Measurements from ENCODE around the gene SAG. TPM values are rescaled to one million over a fixed set of nuclear protein-coding genes. Genes with fewer than 3 reads are reported as not detected.

SAG gene
- total and polyA plus RNA-seq, 2 experiments from 2014 or later = not detected

- TF ChIP-seq, protein P1, sequence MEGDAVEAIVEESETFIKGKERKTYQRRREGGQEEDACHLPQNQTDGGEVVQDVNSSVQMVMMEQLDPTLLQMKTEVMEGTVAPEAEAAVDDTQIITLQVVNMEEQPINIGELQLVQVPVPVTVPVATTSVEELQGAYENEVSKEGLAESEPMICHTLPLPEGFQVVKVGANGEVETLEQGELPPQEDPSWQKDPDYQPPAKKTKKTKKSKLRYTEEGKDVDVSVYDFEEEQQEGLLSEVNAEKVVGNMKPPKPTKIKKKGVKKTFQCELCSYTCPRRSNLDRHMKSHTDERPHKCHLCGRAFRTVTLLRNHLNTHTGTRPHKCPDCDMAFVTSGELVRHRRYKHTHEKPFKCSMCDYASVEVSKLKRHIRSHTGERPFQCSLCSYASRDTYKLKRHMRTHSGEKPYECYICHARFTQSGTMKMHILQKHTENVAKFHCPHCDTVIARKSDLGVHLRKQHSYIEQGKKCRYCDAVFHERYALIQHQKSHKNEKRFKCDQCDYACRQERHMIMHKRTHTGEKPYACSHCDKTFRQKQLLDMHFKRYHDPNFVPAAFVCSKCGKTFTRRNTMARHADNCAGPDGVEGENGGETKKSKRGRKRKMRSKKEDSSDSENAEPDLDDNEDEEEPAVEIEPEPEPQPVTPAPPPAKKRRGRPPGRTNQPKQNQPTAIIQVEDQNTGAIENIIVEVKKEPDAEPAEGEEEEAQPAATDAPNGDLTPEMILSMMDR (conservative IDR thresholded peaks at IDR 0.05; ENCODE audit: low read depth in 2 of 2) = no peak
- TF ChIP-seq ZNF114 (CRISPR knock-in tag; IDR thresholded peaks at IDR 0.05) = no peak
- TF ChIP-seq ZNF331 (CRISPR knock-in tag; IDR thresholded peaks at IDR 0.05; ENCODE audit: low read depth) = no peak
- TF ChIP-seq, protein P2, sequence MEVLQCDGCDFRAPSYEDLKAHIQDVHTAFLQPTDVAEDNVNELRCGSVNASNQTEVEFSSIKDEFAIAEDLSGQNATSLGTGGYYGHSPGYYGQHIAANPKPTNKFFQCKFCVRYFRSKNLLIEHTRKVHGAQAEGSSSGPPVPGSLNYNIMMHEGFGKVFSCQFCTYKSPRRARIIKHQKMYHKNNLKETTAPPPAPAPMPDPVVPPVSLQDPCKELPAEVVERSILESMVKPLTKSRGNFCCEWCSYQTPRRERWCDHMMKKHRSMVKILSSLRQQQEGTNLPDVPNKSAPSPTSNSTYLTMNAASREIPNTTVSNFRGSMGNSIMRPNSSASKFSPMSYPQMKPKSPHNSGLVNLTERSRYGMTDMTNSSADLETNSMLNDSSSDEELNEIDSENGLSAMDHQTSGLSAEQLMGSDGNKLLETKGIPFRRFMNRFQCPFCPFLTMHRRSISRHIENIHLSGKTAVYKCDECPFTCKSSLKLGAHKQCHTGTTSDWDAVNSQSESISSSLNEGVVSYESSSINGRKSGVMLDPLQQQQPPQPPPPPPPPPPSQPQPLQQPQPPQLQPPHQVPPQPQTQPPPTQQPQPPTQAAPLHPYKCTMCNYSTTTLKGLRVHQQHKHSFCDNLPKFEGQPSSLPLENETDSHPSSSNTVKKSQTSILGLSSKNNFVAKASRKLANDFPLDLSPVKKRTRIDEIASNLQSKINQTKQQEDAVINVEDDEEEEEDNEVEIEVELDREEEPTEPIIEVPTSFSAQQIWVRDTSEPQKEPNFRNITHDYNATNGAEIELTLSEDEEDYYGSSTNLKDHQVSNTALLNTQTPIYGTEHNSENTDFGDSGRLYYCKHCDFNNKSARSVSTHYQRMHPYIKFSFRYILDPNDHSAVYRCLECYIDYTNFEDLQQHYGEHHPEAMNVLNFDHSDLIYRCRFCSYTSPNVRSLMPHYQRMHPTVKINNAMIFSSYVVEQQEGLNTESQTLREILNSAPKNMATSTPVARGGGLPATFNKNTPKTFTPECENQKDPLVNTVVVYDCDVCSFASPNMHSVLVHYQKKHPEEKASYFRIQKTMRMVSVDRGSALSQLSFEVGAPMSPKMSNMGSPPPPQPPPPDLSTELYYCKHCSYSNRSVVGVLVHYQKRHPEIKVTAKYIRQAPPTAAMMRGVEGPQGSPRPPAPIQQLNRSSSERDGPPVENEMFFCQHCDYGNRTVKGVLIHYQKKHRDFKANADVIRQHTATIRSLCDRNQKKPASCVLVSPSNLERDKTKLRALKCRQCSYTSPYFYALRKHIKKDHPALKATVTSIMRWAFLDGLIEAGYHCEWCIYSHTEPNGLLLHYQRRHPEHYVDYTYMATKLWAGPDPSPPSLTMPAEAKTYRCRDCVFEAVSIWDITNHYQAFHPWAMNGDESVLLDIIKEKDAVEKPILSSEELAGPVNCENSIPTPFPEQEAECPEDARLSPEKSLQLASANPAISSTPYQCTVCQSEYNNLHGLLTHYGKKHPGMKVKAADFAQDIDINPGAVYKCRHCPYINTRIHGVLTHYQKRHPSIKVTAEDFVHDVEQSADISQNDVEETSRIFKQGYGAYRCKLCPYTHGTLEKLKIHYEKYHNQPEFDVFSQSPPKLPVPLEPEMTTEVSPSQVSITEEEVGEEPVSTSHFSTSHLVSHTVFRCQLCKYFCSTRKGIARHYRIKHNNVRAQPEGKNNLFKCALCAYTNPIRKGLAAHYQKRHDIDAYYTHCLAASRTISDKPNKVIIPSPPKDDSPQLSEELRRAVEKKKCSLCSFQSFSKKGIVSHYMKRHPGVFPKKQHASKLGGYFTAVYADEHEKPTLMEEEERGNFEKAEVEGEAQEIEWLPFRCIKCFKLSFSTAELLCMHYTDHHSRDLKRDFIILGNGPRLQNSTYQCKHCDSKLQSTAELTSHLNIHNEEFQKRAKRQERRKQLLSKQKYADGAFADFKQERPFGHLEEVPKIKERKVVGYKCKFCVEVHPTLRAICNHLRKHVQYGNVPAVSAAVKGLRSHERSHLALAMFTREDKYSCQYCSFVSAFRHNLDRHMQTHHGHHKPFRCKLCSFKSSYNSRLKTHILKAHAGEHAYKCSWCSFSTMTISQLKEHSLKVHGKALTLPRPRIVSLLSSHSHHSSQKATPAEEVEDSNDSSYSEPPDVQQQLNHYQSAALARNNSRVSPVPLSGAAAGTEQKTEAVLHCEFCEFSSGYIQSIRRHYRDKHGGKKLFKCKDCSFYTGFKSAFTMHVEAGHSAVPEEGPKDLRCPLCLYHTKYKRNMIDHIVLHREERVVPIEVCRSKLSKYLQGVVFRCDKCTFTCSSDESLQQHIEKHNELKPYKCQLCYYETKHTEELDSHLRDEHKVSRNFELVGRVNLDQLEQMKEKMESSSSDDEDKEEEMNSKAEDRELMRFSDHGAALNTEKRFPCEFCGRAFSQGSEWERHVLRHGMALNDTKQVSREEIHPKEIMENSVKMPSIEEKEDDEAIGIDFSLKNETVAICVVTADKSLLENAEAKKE (CRISPR knock-in tag; IDR thresholded peaks at IDR 0.05) = no peak
- no peak for TF ChIP-seq JUNB (IDR thresholded peaks at IDR 0.05; ENCODE audit: unreplicated experiment)
- no peak for TF ChIP-seq EZH2phosphoT487 (IDR thresholded peaks at IDR 0.05; ENCODE audit: unreplicated experiment)
- no peak for TF ChIP-seq STAT1 (IDR thresholded peaks at IDR 0.05; ENCODE audit: unreplicated experiment)
Measured at GRCh38 chr2:233267516-233268245, 39.9 kb upstream of the SAG start (continued).

DNA sequence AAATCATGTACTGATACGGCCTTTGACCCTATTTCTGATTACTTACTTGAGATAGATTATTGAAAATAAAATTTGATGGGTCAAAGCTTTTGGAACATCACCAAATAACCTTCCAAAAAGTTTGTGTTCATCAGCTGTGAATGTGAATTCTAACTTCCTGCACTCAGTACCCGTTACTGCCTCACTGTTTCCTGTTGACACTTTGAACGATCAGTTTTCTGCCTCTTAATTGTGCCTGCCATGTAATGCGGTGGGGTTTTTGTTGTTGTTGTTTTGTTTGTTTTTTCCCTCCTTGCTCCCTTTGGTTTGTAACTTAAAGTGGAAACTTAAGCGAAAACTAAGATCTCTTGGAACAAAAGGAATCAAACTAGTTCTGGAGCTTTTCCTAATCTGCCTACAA lies 37.2 kb upstream of the SAG start:
- no peaks in the 10 kb centered on the region; the same call in none of the 2 replicates for H4K20me1 ChIP-seq (replicated peaks; ENCODE audit: insufficient read depth)
- ATAC-seq (no peak), DNase-seq (ENCODE audit: low spot score) (no peak)
- H2AFZ ChIP-seq = no peak overlapping the region
- Mint-ChIP-seq H3K4me3 (no peak overlapping the region), H3K4me1 (no peaks in the 10 kb centered on the region), H3K27ac (no peak overlapping the region; the same call in 1 of the 2 replicates), H3K36me3 (ENCODE audit: low read depth) (peaks cover 94% of the 10 kb centered on the region), H3K27me3 (ENCODE audit: insufficient read depth, low read depth, poor library complexity) (no peaks in the 10 kb centered on the region), H3K9me3 (no peaks in the 10 kb centered on the region)
- no peaks in the 10 kb centered on the region; the same call in 1 of the 2 replicates for H3K79me2 ChIP-seq (replicated peaks; ENCODE audit: insufficient read depth)
- no peaks in the 10 kb centered on the region for H3K4me1 ChIP-seq (ENCODE audit: insufficient read depth)
- H3K27ac ChIP-seq (ENCODE audit: low read depth) = no peak overlapping the region
- H3K9me2 ChIP-seq (ENCODE audit: insufficient read depth) = no peaks in the 10 kb centered on the region
- H3K4me2 ChIP-seq = no peak overlapping the region
- H3K27me3 ChIP-seq (ENCODE audit: insufficient read depth) = no peaks in the 10 kb centered on the region
- H3K36me3 ChIP-seq (ENCODE audit: insufficient read depth) = peaks cover 62% of the 10 kb centered on the region
- H3F3A ChIP-seq (replicated peaks; ENCODE audit: low read depth) = no peaks in the 10 kb centered on the region
- no peak overlapping the region for H3K4me3 ChIP-seq
- TF ChIP-seq CREB1 (CRISPR knock-in tag; IDR thresholded peaks at IDR 0.05; ENCODE audit: low read depth) = no peak
- no peak for TF ChIP-seq POLR2AphosphoS5 (IDR thresholded peaks at IDR 0.05; ENCODE audit: low read depth)
- no peak for TF ChIP-seq ETS1 (IDR thresholded peaks at IDR 0.05)
- no peak for TF ChIP-seq JUNB (IDR thresholded peaks at IDR 0.05; ENCODE audit: unreplicated experiment)
- no peak for TF ChIP-seq NANOG (IDR thresholded peaks at IDR 0.05; ENCODE audit: borderline replicate concordance)
- no peak for TF ChIP-seq STAT1 (IDR thresholded peaks at IDR 0.05; ENCODE audit: unreplicated experiment)
- TF ChIP-seq EZH2 (IDR thresholded peaks at IDR 0.05; ENCODE audit: low read depth, unreplicated experiment) = no peak
- TF ChIP-seq ZNF114 (CRISPR knock-in tag; IDR thresholded peaks at IDR 0.05) = no peak
